ENCODE data around the gene STIP1. TPM values are rescaled to one million over a fixed set of nuclear protein-coding genes. Genes with fewer than 3 reads are reported as not detected.

The STIP1 gene
- total RNA-seq, 1 donor from 2014 or later: 111 TPM

GRCh38 chr11:64249563-64250414 lies 63.8 kb downstream of the STIP1 start:
- no peak for DNase-seq (ENCODE audit: low read depth in 2 of 2)

GRCh38 chr11:64250415-64251015 lies 64.5 kb downstream of the STIP1 start:
- DNase-seq (ENCODE audit: low read depth in 2 of 2): no peak

GRCh38 chr11:64251016-64251752 lies 65.2 kb downstream of the STIP1 start, which contains the start of gene PLCB3:
TSS of gene PLCB3 (plus strand) at chr11:64251530. CDS start at chr11:64251650, 120 bp downstream.
- DNase-seq (ENCODE audit: low read depth in 2 of 2): peak; percentile 53 to 64

GRCh38 chr11:64251753-64252002 lies 65.7 kb downstream of the STIP1 start:
- no peak for DNase-seq (ENCODE audit: low read depth in 2 of 2)

- peak in 1 of 2 donors; percentile 34 for DNase-seq (ENCODE audit: low read depth in 2 of 2)
Observed at GRCh38 chr11:64252003-64252872, 66.3 kb downstream of the STIP1 start.

GRCh38 chr11:64253043-64253442 lies 67.1 kb downstream of the STIP1 start:
- DNase-seq (ENCODE audit: low read depth in 2 of 2): no peak

GRCh38 chr11:64253481-64253880 lies 67.5 kb downstream of the STIP1 start:
- DNase-seq (ENCODE audit: low read depth in 2 of 2): no peak

Other genes starting within 250 kb of the STIP1 start
- gene NAA40, start 247.2 kb upstream of the STIP1 start, total RNA-seq: 8.3 TPM in 2 replicates
- 319 and 338 TPM in 2 replicates for gene COX8A, start 211.6 kb upstream of the STIP1 start, total RNA-seq
- gene OTUB1, start 199.7 kb upstream of the STIP1 start, total RNA-seq: 46.2 and 51.6 TPM in 2 replicates
- gene FLRT1, start 150.2 kb upstream of the STIP1 start, total RNA-seq: not detected in 2 replicates
- gene MACROD1, start 20.1 kb upstream of the STIP1 start, total RNA-seq: 21.6 and 31.5 TPM in 2 replicates
- gene FERMT3, start 20.6 kb downstream of the STIP1 start, total RNA-seq: 4.4 and 9.6 TPM in 2 replicates
- 25.3 and 33.1 TPM in 2 replicates for gene TRPT1, start 40.0 kb downstream of the STIP1 start, total RNA-seq
- 26.2 and 37.3 TPM in 2 replicates for gene NUDT22, start 40.1 kb downstream of the STIP1 start, total RNA-seq
- 11.3 and 19.0 TPM in 2 replicates for gene DNAJC4, start 44.4 kb downstream of the STIP1 start, total RNA-seq
- 13.3 and 22.4 TPM in 2 replicates for gene VEGFB, start 48.4 kb downstream of the STIP1 start, total RNA-seq
- gene FKBP2, start 54.9 kb downstream of the STIP1 start, total RNA-seq: 39.2 and 75.4 TPM in 2 replicates
- gene PPP1R14B, start 60.8 kb downstream of the STIP1 start, total RNA-seq: 153 and 159 TPM in 2 replicates
- gene PLCB3, start 65.4 kb downstream of the STIP1 start, total RNA-seq: 14.3 and 14.4 TPM in 2 replicates
- gene BAD, start 98.5 kb downstream of the STIP1 start, total RNA-seq: 54.3 and 65.9 TPM in 2 replicates
- gene GPR137, start 99.7 kb downstream of the STIP1 start, total RNA-seq: 5.2 and 9.7 TPM in 2 replicates
- not detected in 2 replicates for gene KCNK4, start 105.1 kb downstream of the STIP1 start, total RNA-seq
- gene CATSPERZ, start 114.2 kb downstream of the STIP1 start, total RNA-seq: 0.22 TPM in 1 of 2 replicates, not detected in the other
- 33.8 and 53.6 TPM in 2 replicates for gene ESRRA, start 119.4 kb downstream of the STIP1 start, total RNA-seq
- gene TRMT112, start 131.4 kb downstream of the STIP1 start, total RNA-seq: 189 and 190 TPM in 2 replicates
- gene PRDX5, start 131.9 kb downstream of the STIP1 start, total RNA-seq: 217 and 266 TPM in 2 replicates
- gene CCDC88B, start 154.0 kb downstream of the STIP1 start, total RNA-seq: 0.79 and 1.7 TPM in 2 replicates
- 21.4 and 24.8 TPM in 2 replicates for gene RPS6KA4, start 173.0 kb downstream of the STIP1 start, total RNA-seq

Measured in lung microvascular endothelial cell (primary cell).